ENCODE measurements around the gene ASCC3.

- TF ChIP-seq EZH2 (IDR thresholded peaks at IDR 0.05), result no peak
- TF ChIP-seq CTCF (IDR thresholded peaks at IDR 0.05), result no peak
- no peak for TF ChIP-seq EZH2phosphoT487 (IDR thresholded peaks at IDR 0.05)
Measured at GRCh38 chr6:100663219-100663863, 217.8 kb downstream of the ASCC3 start.

All from neural progenitor cell (in vitro differentiated cells).